NCI-H2196 (cell line): ENCODE results near the gene MAGEC3.

Experiments used
- DNase-seq: peaks from one replicate; lab custom pipeline; 2025; ENCODE audit not compliant: unreplicated experiment; lab: John Stamatoyannopoulos, UW

The MAGEC3 gene

DNA sequence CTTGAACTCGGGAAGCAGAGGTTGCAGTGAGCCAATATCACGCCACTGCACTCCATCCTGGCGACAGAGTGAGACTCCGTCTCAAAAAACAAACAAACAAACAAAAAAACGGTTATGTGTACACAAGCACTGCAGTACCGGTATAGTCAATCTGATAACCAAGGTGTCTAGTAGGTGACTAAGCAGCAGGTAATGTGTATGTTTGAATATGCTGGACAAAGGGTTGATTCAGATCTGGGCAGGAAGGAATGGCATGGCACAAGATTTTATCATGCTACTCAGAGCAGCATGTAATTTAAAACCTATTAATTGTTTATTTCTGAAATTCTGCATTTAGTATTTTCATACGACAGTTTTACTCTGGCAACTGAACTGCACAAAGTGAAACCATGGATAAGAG lies 107.3 kb downstream of the MAGEC3 start:
- no peak for DNase-seq

- DNase-seq, result no peak
These were observed 109.2 kb downstream of the MAGEC3 start for GRCh38 chrX:141947350-141947749.
